CD8-positive, alpha-beta memory T cell (primary cell): ENCODE data around the gene PDE4C. TPM values are rescaled to one million over a fixed set of nuclear protein-coding genes. Genes with fewer than 3 reads are reported as not detected.

Source experiments
- CTCF ChIA-PET: fragments of 350-600 bp; sonication (Branson Sonifier 250); formaldehyde crosslinking; loops from one replicate; lab custom pipeline; 2021; ENCODE audit warnings: antibody characterized with exemption; lab: Charles Lee
- POLR2A ChIA-PET: fragments of 350-600 bp; sonication (Branson Sonifier 250); formaldehyde crosslinking; loops from one replicate; lab custom pipeline; 2021; ENCODE audit warnings: antibody characterized with exemption; lab: Charles Lee
- DNase-seq, 5 donors: peaks; one replicate each; pipeline versions ENCODE4 v3.0.0 to v3.0.0-alpha.2; 2020 to 2022; ENCODE audit warnings: mixed read lengths in 1 of 5
- H3K27ac ChIP-seq: one replicate; pipeline ENCODE4 v1.7.0; 2013; ENCODE audit warnings: low read depth, mild to moderate bottlenecking, low read length, moderate library complexity
- H3K27me3 ChIP-seq: 2 replicates; pipeline ENCODE4 v1.7.0; 2013; ENCODE audit warnings: low read length, mild to moderate bottlenecking; ENCODE audit not compliant: insufficient read depth, poor library complexity, severe bottlenecking
- H3K36me3 ChIP-seq: 2 replicates; pipeline ENCODE4 v1.7.0; 2013; ENCODE audit warnings: mild to moderate bottlenecking, low read length, moderate library complexity; ENCODE audit not compliant: insufficient read depth
- H3K4me1 ChIP-seq: 2 replicates; pipeline ENCODE4 v1.7.0; 2013; ENCODE audit warnings: mild to moderate bottlenecking, low read length, moderate library complexity; ENCODE audit not compliant: insufficient read depth
- H3K4me3 ChIP-seq: 2 replicates; pipeline ENCODE4 v1.7.0; 2013; ENCODE audit warnings: mild to moderate bottlenecking, low read length
- H3K9me3 ChIP-seq: 2 replicates; pipeline ENCODE4 v1.7.0; 2013; ENCODE audit warnings: mild to moderate bottlenecking, low read length
- H3K27ac Mint-ChIP-seq, 8 donors: one replicate each; pipeline ENCODE4 v1.8.0; 2020 to 2021; ENCODE audit warnings: mixed read lengths in 8 of 8, mild to moderate bottlenecking in 6 of 8, inconsistent platforms in 3 of 8, moderate library complexity in 3 of 8
- H3K27me3 Mint-ChIP-seq, 2 donors: one replicate each; pipeline ENCODE4 v1.8.0; 2020 to 2021; ENCODE audit warnings: mixed read lengths in 2 of 2, mild to moderate bottlenecking in 1 of 2, moderate library complexity in 1 of 2
- H3K36me3 Mint-ChIP-seq, 3 donors: one replicate each; pipeline ENCODE4 v1.8.0; 2020 to 2021; ENCODE audit warnings: mixed read lengths in 3 of 3, inconsistent platforms in 1 of 3, mild to moderate bottlenecking in 1 of 3
- H3K4me1 Mint-ChIP-seq, 3 donors: one replicate each; pipeline ENCODE4 v1.8.0; 2020 to 2021; ENCODE audit warnings: mixed read lengths in 3 of 3, inconsistent platforms in 1 of 3, mild to moderate bottlenecking in 1 of 3
- H3K4me3 Mint-ChIP-seq, 7 donors: one replicate each; pipeline ENCODE4 v1.8.0; 2020 to 2021; ENCODE audit warnings: mixed read lengths in 7 of 7, mild to moderate bottlenecking in 6 of 7, moderate library complexity in 4 of 7, inconsistent platforms in 2 of 7
- H3K9me3 Mint-ChIP-seq, 5 donors: one replicate each; pipeline ENCODE4 v1.8.0; 2020 to 2022; ENCODE audit warnings: mixed read lengths in 5 of 5, mild to moderate bottlenecking in 3 of 5, moderate library complexity in 2 of 5, inconsistent platforms in 1 of 5
- polyA plus RNA-seq: library from polyadenylated mRNA; unstranded; fragments of 300-500 nt; fragmentation: Illumina TruSeq; gene quantifications from one replicate; pipeline ENCODE4 v1.2.3, GENCODE V29; 2021
- total RNA-seq, 2 experiments: library from RNA; stranded (reverse); gene quantifications; one replicate each; pipeline ENCODE4 v1.2.3, GENCODE V29; 2021

The PDE4C gene
- total and polyA plus RNA-seq, 3 experiments from 2014 or later, result not detected

DNA sequence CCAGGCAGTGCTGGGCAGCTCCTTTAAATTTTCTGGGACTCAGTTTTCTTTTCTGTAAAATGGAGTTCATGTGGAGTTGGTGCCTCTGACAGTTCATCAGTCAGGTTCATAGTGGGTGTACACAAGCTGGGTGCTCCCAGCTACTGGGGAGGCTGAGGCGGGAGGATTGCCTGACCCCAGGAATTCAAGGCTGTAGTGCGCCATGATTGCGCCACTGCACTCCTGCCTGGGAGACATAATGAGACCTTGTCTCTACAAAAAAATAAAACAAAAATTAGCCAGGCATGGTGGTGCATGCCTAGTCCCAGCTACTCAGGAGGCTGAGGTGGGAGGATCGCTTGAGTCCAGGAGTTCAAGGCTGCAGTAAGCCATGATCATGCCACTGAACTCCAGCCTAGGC, 26.9 kb upstream of the PDE4C start:
- POLR2A ChIA-PET, result no interaction called here
- CTCF ChIA-PET, result interaction anchor here (0.8 to 11.8 kb wide), 16 partner anchors 12 to 249 kb away, joined by 3 to 116 read pairs (median 6); partner anchors contain the start of genes MPV17L2 and RAB3A
- H3K9me3 ChIP-seq, result no peaks in the 10 kb centered on the region
- H3K4me3 Mint-ChIP-seq, result no peak overlapping the region
- no peaks in the 10 kb centered on the region for H3K9me3 Mint-ChIP-seq
- DNase-seq, result no peak
- no peak overlapping the region for H3K27ac ChIP-seq
- no peaks in the 10 kb centered on the region for H3K4me1 ChIP-seq
- peaks cover 0 to 1% (median 0%) of the 10 kb centered on the region in 3 donors for H3K4me1 Mint-ChIP-seq
- H3K27me3 ChIP-seq, result peaks cover 8% of the 10 kb centered on the region
- no peak overlapping the region for H3K27ac Mint-ChIP-seq
- peaks cover 14 to 25% of the 10 kb centered on the region in 2 donors for H3K27me3 Mint-ChIP-seq
- H3K36me3 ChIP-seq, result no peaks in the 10 kb centered on the region
- H3K36me3 Mint-ChIP-seq, result no peaks in the 10 kb centered on the region
- H3K4me3 ChIP-seq, result no peak overlapping the region

DNA sequence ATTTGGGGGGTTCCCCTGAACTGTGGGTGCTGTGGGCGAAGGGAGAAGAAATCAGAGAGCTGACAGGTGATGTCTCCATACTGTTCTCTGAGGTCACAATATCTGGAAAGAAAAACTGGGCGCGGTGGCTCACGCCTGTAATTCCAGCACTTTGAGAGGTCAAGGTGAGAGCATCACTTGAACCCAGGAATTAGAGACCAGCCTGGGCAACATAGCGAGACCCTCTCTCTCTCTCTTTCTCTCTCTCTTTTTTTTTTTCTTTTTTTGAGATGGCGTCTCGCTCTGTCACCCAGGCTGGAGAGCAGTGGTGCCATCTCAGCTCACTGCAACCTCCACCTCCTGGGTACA, 26.1 kb upstream of the PDE4C start:
- H3K9me3 ChIP-seq, result no peaks in the 10 kb centered on the region
- H3K4me3 ChIP-seq, result no peak overlapping the region
- DNase-seq, result no peak
- H3K27me3 Mint-ChIP-seq, result peaks cover 14 to 25% of the 10 kb centered on the region in 2 donors
- no peaks in the 10 kb centered on the region for H3K4me1 ChIP-seq
- no peaks in the 10 kb centered on the region for H3K36me3 Mint-ChIP-seq
- no peak overlapping the region for H3K27ac ChIP-seq
- H3K27ac Mint-ChIP-seq, result no peak overlapping the region
- H3K4me3 Mint-ChIP-seq, result no peak overlapping the region
- ChIA-PET CTCF (interaction anchor here (0.7 to 11.8 kb wide), 31 partner anchors 9 to 249 kb away, joined by 3 to 116 read pairs (median 5); partner anchors contain the start of genes MPV17L2 and RAB3A), POLR2A (interaction anchor here (1.7 kb wide), 1 partner anchor 61 kb away, joined by 8 read pairs; no protein-coding TSS in a partner anchor)
- H3K4me1 Mint-ChIP-seq, result peaks cover 0 to 1% (median 0%) of the 10 kb centered on the region in 3 donors
- H3K36me3 ChIP-seq, result no peaks in the 10 kb centered on the region
- H3K27me3 ChIP-seq, result peaks cover 8% of the 10 kb centered on the region
- no peaks in the 10 kb centered on the region for H3K9me3 Mint-ChIP-seq

DNA sequence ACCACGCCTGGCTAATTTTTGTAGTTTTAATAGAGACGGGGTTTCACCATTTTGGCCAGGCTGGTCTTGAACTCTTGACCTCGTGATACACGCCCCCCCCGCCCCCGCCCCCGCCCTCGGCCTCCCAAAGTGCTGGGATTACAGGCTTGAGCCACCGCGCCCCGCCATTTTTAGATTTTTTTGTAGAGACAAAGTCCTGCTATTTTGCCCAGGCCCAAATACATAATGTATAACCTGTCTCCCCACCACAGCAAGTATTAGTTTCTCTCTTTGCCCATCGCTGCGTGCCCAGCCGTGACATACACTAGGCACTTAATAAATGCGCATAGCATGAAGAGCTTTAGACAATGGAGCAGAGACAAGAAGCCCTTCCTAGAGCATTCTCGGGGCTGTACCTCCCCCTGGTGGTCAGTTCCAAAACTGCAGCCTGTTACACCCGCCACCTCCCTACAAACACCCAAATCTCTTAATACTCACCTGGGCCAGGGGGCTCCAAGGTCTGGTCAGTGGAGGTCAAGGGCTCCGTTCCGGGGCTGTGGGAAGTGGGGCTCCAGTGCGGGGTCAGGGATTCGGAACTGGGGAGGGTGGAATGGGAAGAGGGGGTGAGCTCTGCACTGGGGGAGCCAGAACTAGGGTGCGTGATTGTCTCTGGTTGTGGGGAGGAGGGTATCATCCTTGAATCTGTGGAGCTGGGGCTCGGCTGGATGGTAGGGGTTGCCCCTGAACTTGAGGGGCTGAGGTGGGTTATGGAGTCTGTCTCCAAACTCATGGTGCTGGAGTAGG, 25.5 kb upstream of the PDE4C start:
- no peak overlapping the region for H3K4me3 Mint-ChIP-seq
- ChIA-PET POLR2A (interaction anchor here (1.7 kb wide), 1 partner anchor 60 kb away, joined by 8 read pairs; no protein-coding TSS in a partner anchor), CTCF (interaction anchor here (0.6 to 11.8 kb wide), 35 partner anchors 8 to 248 kb away, joined by 3 to 116 read pairs (median 5); partner anchors contain the start of genes MPV17L2 and RAB3A)
- H3K9me3 Mint-ChIP-seq, result no peaks in the 10 kb centered on the region
- no peaks in the 10 kb centered on the region for H3K4me1 ChIP-seq
- H3K27ac Mint-ChIP-seq, result no peak overlapping the region
- no peaks in the 10 kb centered on the region for H3K36me3 Mint-ChIP-seq
- H3K36me3 ChIP-seq, result no peaks in the 10 kb centered on the region
- DNase-seq, result peak; percentile 66 to 85 (median 72)
- H3K9me3 ChIP-seq, result no peaks in the 10 kb centered on the region
- H3K27me3 ChIP-seq, result peaks cover 8% of the 10 kb centered on the region
- H3K4me1 Mint-ChIP-seq, result peaks cover 0 to 1% (median 0%) of the 10 kb centered on the region in 3 donors
- no peak overlapping the region for H3K27ac ChIP-seq
- no peak overlapping the region for H3K4me3 ChIP-seq
- peaks cover 14 to 25% of the 10 kb centered on the region in 2 donors for H3K27me3 Mint-ChIP-seq

DNA sequence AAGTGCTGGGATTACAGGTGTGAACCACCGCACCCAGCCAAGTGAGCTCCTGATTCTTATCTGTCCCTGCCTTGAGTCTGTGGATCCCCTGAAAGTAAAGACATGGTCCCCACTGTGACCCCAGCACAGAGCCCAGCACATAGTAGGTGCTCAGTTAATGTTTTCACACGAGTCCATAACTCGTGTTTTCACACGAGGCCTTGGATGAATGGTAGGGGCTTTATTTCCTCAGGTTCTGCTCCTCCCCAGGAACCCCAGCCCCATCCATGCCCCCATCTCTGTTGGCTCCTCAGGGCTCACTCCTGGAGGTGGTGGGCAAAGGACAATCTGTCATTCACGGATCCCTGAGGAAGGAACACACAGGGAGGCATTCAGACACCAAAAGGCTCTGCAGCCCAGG, 23.6 kb upstream of the PDE4C start:
- H3K36me3 Mint-ChIP-seq, result no peaks in the 10 kb centered on the region
- POLR2A ChIA-PET, result interaction anchor here (0.9 kb wide), 1 partner anchor 69 kb away, joined by 3 read pairs; no protein-coding TSS in a partner anchor
- no peaks in the 10 kb centered on the region for H3K4me1 ChIP-seq
- no peaks in the 10 kb centered on the region for H3K4me1 Mint-ChIP-seq
- DNase-seq, result no peak
- CTCF ChIA-PET, result interaction anchor here (1.1 to 11.8 kb wide), 4 partner anchors 9 to 58 kb away, joined by 4 to 116 read pairs (median 27); partner anchors contain the start of genes MPV17L2 and RAB3A
- peaks cover 8% of the 10 kb centered on the region for H3K27me3 ChIP-seq
- H3K27me3 Mint-ChIP-seq, result peaks cover 12 to 21% of the 10 kb centered on the region in 2 donors
- no peaks in the 10 kb centered on the region for H3K9me3 Mint-ChIP-seq
- H3K9me3 ChIP-seq, result no peaks in the 10 kb centered on the region
- H3K27ac ChIP-seq, result no peak overlapping the region
- H3K27ac Mint-ChIP-seq, result no peak overlapping the region
- no peaks in the 10 kb centered on the region for H3K36me3 ChIP-seq
- H3K4me3 Mint-ChIP-seq, result no peak overlapping the region
- no peak overlapping the region for H3K4me3 ChIP-seq

DNA sequence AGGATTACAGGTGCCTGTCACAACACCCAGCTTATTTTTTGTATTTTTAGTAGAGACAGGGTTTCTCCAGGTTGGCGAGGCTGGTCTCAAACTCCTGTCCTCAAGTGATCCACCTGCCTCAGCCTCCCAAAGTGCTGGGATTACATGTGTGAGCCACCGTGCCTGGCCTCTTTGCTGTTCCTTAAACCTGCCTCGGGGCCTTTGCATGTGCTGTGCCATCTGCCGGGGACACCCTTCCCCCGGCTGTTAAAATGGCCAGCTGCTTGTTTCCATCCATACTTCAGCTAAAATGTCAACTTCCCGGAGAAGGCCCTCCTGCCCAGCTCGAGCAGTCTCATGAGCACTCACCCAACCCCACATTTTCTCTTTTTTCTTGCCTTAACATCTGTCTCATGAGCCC, 19.1 kb upstream of the PDE4C start:
- Histone ChIP-seq H3K36me3 (no peaks in the 10 kb centered on the region), H3K27ac (no peak overlapping the region), H3K4me1 (no peaks in the 10 kb centered on the region), H3K27me3 (no peaks in the 10 kb centered on the region), H3K9me3 (no peaks in the 10 kb centered on the region), H3K4me3 (no peak overlapping the region)
- CTCF ChIA-PET, result interaction anchor here (11.8 kb wide), 1 partner anchor 40 kb away, joined by 116 read pairs; the partner anchor contains the start of gene RAB3A
- no peak overlapping the region for H3K4me3 Mint-ChIP-seq
- no peaks in the 10 kb centered on the region for H3K36me3 Mint-ChIP-seq
- no peaks in the 10 kb centered on the region for H3K4me1 Mint-ChIP-seq
- peaks cover 0 to 4% of the 10 kb centered on the region in 2 donors for H3K27me3 Mint-ChIP-seq
- no peaks in the 10 kb centered on the region for H3K9me3 Mint-ChIP-seq
- H3K27ac Mint-ChIP-seq, result peak overlapping the region in 1 of 8 donors; percentile 33
- POLR2A ChIA-PET, result interaction anchor here (0.6 kb wide), 1 partner anchor 1226 kb away, joined by 3 read pairs; no protein-coding TSS in a partner anchor
- DNase-seq, result no peak

DNA sequence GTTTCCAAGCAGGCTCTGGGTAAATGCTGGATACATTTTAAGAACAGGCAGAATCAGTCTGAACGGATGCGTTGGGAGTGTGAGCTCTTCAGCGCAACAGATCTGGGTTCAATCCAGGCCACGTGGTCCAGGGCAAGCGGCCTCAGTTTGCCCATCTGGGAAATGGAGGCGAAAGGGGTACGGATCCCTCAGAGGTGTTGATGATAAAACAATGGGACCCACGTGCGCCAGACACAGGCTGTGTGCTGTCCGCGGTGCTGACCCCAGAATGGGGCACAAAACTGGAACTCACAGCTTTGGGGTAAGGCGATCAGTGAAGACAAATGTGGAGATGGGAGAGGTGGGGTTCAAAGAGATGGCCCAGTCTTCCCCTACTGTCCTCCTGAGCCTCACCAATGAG, 13.1 kb upstream of the PDE4C start:
- H3K27ac Mint-ChIP-seq, result no peak overlapping the region
- H3K9me3 ChIP-seq, result no peaks in the 10 kb centered on the region
- H3K36me3 ChIP-seq, result no peaks in the 10 kb centered on the region
- no peak overlapping the region for H3K27ac ChIP-seq
- DNase-seq, result no peak
- no peaks in the 10 kb centered on the region for H3K4me1 Mint-ChIP-seq
- CTCF ChIA-PET, result no interaction called here
- H3K4me3 ChIP-seq, result no peak overlapping the region
- POLR2A ChIA-PET, result no interaction called here
- H3K27me3 Mint-ChIP-seq, result peaks cover 19 to 32% of the 10 kb centered on the region in 2 donors
- no peaks in the 10 kb centered on the region for H3K36me3 Mint-ChIP-seq
- H3K4me3 Mint-ChIP-seq, result no peak overlapping the region
- H3K9me3 Mint-ChIP-seq, result peaks cover 0 to 4% (median 0%) of the 10 kb centered on the region in 5 donors
- no peaks in the 10 kb centered on the region for H3K27me3 ChIP-seq
- H3K4me1 ChIP-seq, result no peaks in the 10 kb centered on the region

DNA sequence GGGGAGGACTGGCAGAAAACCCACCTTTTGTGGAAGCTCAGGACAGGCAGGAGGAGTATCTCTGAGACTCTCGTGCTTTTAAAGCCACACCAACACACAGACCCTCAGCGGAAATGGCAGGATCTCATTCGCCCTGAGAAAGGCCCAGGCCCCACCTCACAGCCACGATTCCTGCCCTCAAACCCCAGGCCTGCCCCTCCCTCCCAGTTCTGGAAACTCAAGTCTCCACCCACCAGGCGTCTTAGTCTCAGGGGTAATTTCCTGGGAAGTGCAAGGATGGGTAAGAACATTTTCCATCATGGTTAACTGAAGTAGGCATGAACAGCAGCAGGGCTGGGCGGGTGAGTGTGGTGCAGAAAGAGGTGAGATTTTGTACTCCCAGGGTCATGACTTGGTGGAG, 8.0 kb upstream of the PDE4C start:
- H3K4me3 ChIP-seq, result no peak overlapping the region
- H3K4me1 Mint-ChIP-seq, result no peaks in the 10 kb centered on the region

More for the DNA sequence above, 8.0 kb upstream of the PDE4C start:
- Mint-ChIP-seq H3K27ac (no peak overlapping the region), H3K9me3 (peaks cover 0 to 8% (median 4%) of the 10 kb centered on the region in 5 donors), H3K27me3 (peaks cover 60 to 73% of the 10 kb centered on the region in 2 donors), H3K36me3 (peaks cover 0 to 2% (median 0%) of the 10 kb centered on the region in 3 donors), H3K4me3 (no peak overlapping the region)
- H3K27ac ChIP-seq, result no peak overlapping the region
- CTCF ChIA-PET, result interaction anchor here (1.0 kb wide), 1 partner anchor 18 kb away, joined by 4 read pairs; no protein-coding TSS in a partner anchor
- H3K36me3 ChIP-seq, result no peaks in the 10 kb centered on the region
- DNase-seq, result no peak
- no peaks in the 10 kb centered on the region for H3K9me3 ChIP-seq
- POLR2A ChIA-PET, result no interaction called here
- no peaks in the 10 kb centered on the region for H3K4me1 ChIP-seq
- peaks cover 26% of the 10 kb centered on the region for H3K27me3 ChIP-seq
